ENCODE data around the gene MX1.

DNA sequence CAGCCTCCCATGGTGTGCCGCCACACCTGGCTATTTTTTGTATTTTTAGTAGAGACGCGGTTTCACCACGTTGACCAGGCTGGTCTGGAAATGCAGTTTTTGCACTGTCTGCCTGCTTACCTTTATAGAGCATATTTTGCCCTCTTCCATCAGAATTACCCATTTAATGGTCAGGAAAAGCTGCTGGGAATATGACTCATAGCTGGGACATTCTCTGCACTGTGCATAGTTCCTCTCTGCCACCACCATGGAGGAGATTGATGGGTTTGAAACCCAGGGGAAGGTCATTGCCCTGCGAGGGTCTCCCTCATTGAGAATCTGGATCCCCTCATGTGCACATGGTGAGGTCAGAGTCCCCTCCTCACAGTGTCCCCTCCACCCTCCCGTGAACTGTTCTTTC, 32.1 kb downstream of the MX1 start:
- TF ChIP-seq CTCF (IDR thresholded peaks at IDR 0.05; ENCODE audit: low read depth, low read length, poor library complexity, severe bottlenecking) (no peak), EZH2phosphoT487 (IDR thresholded peaks at IDR 0.05; ENCODE audit: borderline replicate concordance, low read length) (no peak)

Measured in DOHH2 (cell line).